Dermis lymphatic vessel endothelial cell (primary cell): ENCODE measurements around the gene EXOC3. TPM values are rescaled to one million over a fixed set of nuclear protein-coding genes. Genes with fewer than 3 reads are reported as not detected.

Experiments
- total RNA-seq: library from RNA; depleted of rRNA; stranded (reverse); fragments of >200 nt; gene quantifications from 2 replicates; pipeline ENCODE4 v1.2.1, GENCODE V29; 2014

Gene EXOC3
- total RNA-seq: 31.3 and 45.2 TPM in 2 replicates

DNA sequence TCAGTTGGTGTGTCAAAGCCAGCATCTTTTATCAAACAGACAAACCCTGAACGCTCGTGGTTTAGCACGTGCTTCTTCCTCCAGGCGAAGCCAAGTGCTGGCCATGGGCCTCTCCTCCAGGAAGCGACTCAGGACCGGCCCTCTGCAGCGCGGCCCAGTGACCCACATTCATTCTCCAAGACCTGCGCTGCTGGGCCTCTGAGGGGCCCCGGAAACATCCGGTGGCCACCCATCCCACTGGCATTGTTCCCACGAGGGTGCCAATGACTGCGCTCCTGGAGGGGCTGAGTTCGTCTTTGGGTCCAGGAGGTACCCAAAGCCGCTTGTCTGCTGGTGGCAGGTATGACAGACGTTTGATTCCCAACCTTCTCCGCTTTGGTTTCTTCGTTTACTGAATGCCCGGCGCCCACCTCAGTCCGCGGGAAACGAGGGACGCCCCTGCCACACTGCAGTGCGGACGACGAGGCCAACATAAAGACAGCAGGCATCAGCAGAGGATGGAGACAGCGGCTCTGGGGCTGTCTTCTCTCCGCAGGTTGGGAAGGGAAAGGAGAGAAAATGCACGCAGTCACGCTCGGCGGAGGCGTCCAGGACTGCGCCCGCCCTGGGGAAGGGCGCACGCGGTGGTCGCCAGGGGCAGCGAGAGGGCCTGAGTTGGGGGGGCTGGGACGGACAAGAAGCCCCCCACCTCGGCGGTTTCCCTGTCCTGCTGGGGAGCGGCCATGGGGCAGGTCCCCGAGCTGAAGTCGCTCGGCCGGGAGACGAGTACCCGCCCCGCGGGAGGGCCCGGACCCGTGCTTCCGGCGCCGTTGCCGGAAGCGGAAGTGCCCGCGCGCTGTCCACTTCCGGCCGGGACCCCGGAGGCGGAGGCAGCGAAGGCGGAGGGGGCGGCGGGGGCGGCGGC, at the start of gene EXOC3:
Gene EXOC3, plus strand, starts transcription at position 842 of the 904 bp plus-strand sequence. CDS start 3,030 bp downstream, outside the sequence.

Other genes starting within 250 kb of the EXOC3 start
- 4.9 and 6.2 TPM in 2 replicates for gene CCDC127, start 225.0 kb upstream of the EXOC3 start, total RNA-seq
- 109 TPM in 2 replicates for gene SDHA, start 224.9 kb upstream of the EXOC3 start, total RNA-seq
- 115 and 124 TPM in 2 replicates for gene PDCD6, start 171.5 kb upstream of the EXOC3 start, total RNA-seq
- 2.0 and 2.9 TPM in 2 replicates for gene AHRR, start 121.5 kb upstream of the EXOC3 start, total RNA-seq
- gene SLC9A3, start 81.3 kb downstream of the EXOC3 start, total RNA-seq: 0.87 and 0.95 TPM in 2 replicates
- 0.87 and 1.9 TPM in 2 replicates for gene CEP72, start 169.2 kb downstream of the EXOC3 start, total RNA-seq